A673 (cell line): ENCODE data around the gene ARHGAP8. TPM values are rescaled to one million over a fixed set of nuclear protein-coding genes. Genes with fewer than 3 reads are reported as not detected.

Source experiments
- BruUV-seq: library from RNA; stranded (reverse); fragments of 400-500 nt; replicated peaks from 2 replicates; lab custom pipeline; 2021; lab: Mats Ljungman, UMichigan
- CTCF ChIA-PET: fragments of 300-600 bp; sonication (Branson Sonifier 250); formaldehyde crosslinking; loops from one replicate; lab custom pipeline; 2022; ENCODE audit warnings: antibody characterized with exemption; lab: Charles Lee
- POLR2A ChIA-PET: fragments of 300-600 bp; sonication (Branson Sonifier 250); formaldehyde crosslinking; loops from one replicate; lab custom pipeline; 2022; ENCODE audit warnings: antibody characterized with exemption; ENCODE audit not compliant: low non-redundant PET; lab: Charles Lee
- DNase-seq: peaks from one replicate; pipeline ENCODE4 v3.0.0-alpha.2; 2015; ENCODE audit warnings: low spot score
- H3K27ac ChIP-seq: fragments of 200-600 bp; sonication (generic); 2 replicates; pipeline ENCODE4 v1.5.1; 2016; ENCODE audit warnings: mixed run types, low read depth, mild to moderate bottlenecking, mixed read lengths, antibody characterized with exemption, low read length; ENCODE audit not compliant: poor library complexity, severe bottlenecking
- H3K27me3 ChIP-seq: fragments of 200-600 bp; sonication (generic); replicated peaks from 2 replicates; pipeline ENCODE4 v1.6.1; 2017; ENCODE audit warnings: mixed run types, low read depth, mild to moderate bottlenecking, mixed read lengths, antibody characterized with exemption, low read length; ENCODE audit not compliant: insufficient read depth, poor library complexity
- H3K36me3 ChIP-seq: fragments of 200-600 bp; sonication (generic); 2 replicates; pipeline ENCODE4 v1.6.1; 2016; ENCODE audit warnings: mixed run types, mild to moderate bottlenecking, mixed read lengths, antibody characterized with exemption, low read length; ENCODE audit not compliant: insufficient read depth, poor library complexity, severe bottlenecking
- H3K4me1 ChIP-seq: fragments of 200-600 bp; sonication (generic); 2 replicates; pipeline ENCODE4 v1.6.1; 2017; ENCODE audit warnings: mixed run types, mild to moderate bottlenecking, mixed read lengths, antibody characterized with exemption, low read length; ENCODE audit not compliant: insufficient read depth, poor library complexity, severe bottlenecking
- H3K4me3 ChIP-seq: fragments of 200-600 bp; sonication (generic); 2 replicates; pipeline ENCODE4 v1.5.1; 2016; ENCODE audit warnings: low read depth, mixed run types, mild to moderate bottlenecking, mixed read lengths, low read length; ENCODE audit not compliant: poor library complexity, severe bottlenecking
- H3K9me3 ChIP-seq: fragments of 200-600 bp; sonication (generic); 2 replicates; pipeline ENCODE4 v1.6.1; 2016; ENCODE audit warnings: mixed run types, low read depth, mild to moderate bottlenecking, mixed read lengths, antibody characterized with exemption, low read length; ENCODE audit not compliant: poor library complexity, severe bottlenecking
- CTCF ChIP-seq: fragments of 300-800, 200-600 bp; sonication (generic); conservative IDR thresholded peaks from 2 replicates; pipeline ENCODE4 v1.5.1; 2017; ENCODE audit warnings: low read depth, mild to moderate bottlenecking, antibody characterized with exemption, low read length, moderate library complexity, mixed read lengths
- EZH2 ChIP-seq: fragments of 200-600 bp; sonication (generic); IDR thresholded peaks from 2 replicates; pipeline ENCODE4 v1.6.1; 2017; ENCODE audit warnings: borderline replicate concordance, low read depth, mild to moderate bottlenecking, mixed read lengths, antibody characterized with exemption, low read length; ENCODE audit not compliant: poor library complexity, severe bottlenecking
- intact Hi-C: fragments of 100-400 bp; cut with micrococcal nuclease; formaldehyde crosslinking; loops from one replicate; pipeline ENCODE4 v1.10.0; 2022; ENCODE audit not compliant: unreplicated experiment
- total RNA-seq: library from RNA; stranded (reverse); gene quantifications from 2 replicates; pipeline ENCODE4 v1.2.3, GENCODE V29; 2021

ARHGAP8 gene
- total RNA-seq, 1 experiment from 2014 or later = not detected

DNA sequence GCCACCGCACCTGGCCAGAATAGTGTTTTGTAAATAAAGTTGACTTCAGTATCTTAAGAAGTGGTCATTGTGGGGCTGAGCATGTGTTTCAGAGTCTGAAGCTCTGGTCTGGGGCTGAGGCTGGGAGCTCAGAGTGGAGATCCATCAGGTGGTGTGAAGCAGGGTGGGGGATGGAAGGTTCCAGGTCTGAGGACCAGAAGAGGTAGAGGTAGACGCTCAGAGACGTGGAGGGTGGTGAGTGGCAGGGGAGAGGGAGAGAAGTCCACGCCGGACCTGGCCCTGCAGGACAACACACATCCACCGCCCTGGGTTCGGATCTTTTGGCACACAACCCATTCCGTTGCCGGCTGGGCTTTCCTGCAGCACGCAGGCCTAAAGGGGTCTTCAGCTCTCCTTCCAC, 40.7 kb downstream of the ARHGAP8 start:
- DNase-seq = no peak
- H3K27me3 ChIP-seq = no peaks in the 10 kb centered on the region
- intact Hi-C loops = no loop called here
- H3K4me3 ChIP-seq = no peak overlapping the region
- peaks cover 9% of the 10 kb centered on the region for H3K4me1 ChIP-seq
- ChIA-PET POLR2A (no interaction called here), CTCF (no interaction called here)
- no peak overlapping the region for H3K27ac ChIP-seq
- H3K9me3 ChIP-seq = no peaks in the 10 kb centered on the region
- no TSS peak for BruUV-seq
- TF ChIP-seq EZH2 (no peak), CTCF (no peak)
- H3K36me3 ChIP-seq = no peaks in the 10 kb centered on the region

- H3K9me3 ChIP-seq = no peaks in the 10 kb centered on the region
- H3K27ac ChIP-seq = no peak overlapping the region
- TF ChIP-seq CTCF = no peak
- TF ChIP-seq EZH2 = no peak
- H3K4me1 ChIP-seq = peaks cover 9% of the 10 kb centered on the region
- no peaks in the 10 kb centered on the region for H3K36me3 ChIP-seq
- intact Hi-C loops = no loop called here
- no peak for DNase-seq
- H3K27me3 ChIP-seq = no peaks in the 10 kb centered on the region
- POLR2A ChIA-PET = no interaction called here
- H3K4me3 ChIP-seq = no peak overlapping the region
- CTCF ChIA-PET = no interaction called here
- BruUV-seq = no TSS peak
Measured at GRCh38 chr22:44793506-44794172, 41.3 kb downstream of the ARHGAP8 start.

- H3K9me3 ChIP-seq = no peaks in the 10 kb centered on the region
- POLR2A ChIA-PET = no interaction called here
- H3K27ac ChIP-seq = no peak overlapping the region
- BruUV-seq = no TSS peak
- CTCF ChIA-PET = interaction anchor here (0.7 kb wide), 1 partner anchor 112 kb away, joined by 8 read pairs; no protein-coding TSS in a partner anchor
- no peak overlapping the region for H3K4me3 ChIP-seq
- peaks cover 9% of the 10 kb centered on the region for H3K4me1 ChIP-seq
- no peak for DNase-seq
- peaks cover 3% of the 10 kb centered on the region for H3K27me3 ChIP-seq
- intact Hi-C loops = no loop called here
- no peaks in the 10 kb centered on the region for H3K36me3 ChIP-seq
- TF ChIP-seq CTCF (no peak), EZH2 (no peak)
Measured at GRCh38 chr22:44795701-44796630, 43.6 kb downstream of the ARHGAP8 start.
